ENCODE measurements around the gene SMYD3. TPM values are rescaled to one million over a fixed set of nuclear protein-coding genes. Genes with fewer than 3 reads are reported as not detected.

SMYD3 gene
- total and polyA plus RNA-seq, 12 donors = 13.5 to 78.2 (median 26.8) TPM

DNA sequence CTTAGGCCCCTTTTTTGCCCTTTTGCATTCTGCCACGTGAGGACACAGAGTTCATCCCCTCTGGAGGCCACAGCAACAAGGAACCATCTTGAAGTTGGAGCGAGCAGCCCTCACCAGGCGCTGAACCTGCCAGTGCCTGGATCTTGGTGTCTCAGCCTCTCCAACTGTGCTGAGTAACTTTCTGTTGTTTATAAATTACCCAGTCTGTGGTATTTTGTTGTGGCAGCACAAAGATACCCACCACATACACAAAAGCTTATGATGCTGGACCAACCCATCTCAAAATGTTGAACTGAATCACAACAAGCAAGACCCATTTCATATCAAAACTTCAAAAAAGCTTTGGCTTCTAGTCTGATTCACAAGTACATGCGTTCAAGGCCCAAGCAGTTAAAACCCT is 702.4 kb downstream of the SMYD3 start:
- Histone ChIP-seq H3K4me3 (no peak overlapping the region), H3K36me3 (replicated peaks in 1 of 2) (no peaks in the 10 kb centered on the region), H3K9me3 (replicated peaks in 1 of 3) (no peaks in the 10 kb centered on the region), H3K27me3 (no peaks in the 10 kb centered on the region), H3K27ac (no peak overlapping the region), H3K4me1 (replicated peaks in 1 of 2) (no peaks in the 10 kb centered on the region)
- no peak for TF ChIP-seq POLR2A (IDR thresholded peaks at IDR 0.05)
- WGBS, 4 donors = 85 to 95% (median 91%) methylated on average over 4 of the region's 4 CpGs
- intact Hi-C loops (cut with DNase I) = no loop called here
- DNase-seq = no peak

- intact Hi-C loops (cut with DNase I) = no loop called here
- TF ChIP-seq CTCF (IDR thresholded peaks at IDR 0.05) (no peak), POLR2A (IDR thresholded peaks at IDR 0.05) (no peak)
- no peak overlapping the region for H3K27ac ChIP-seq
- H3K36me3 ChIP-seq (replicated peaks in 1 of 2) = no peaks in the 10 kb centered on the region
- DNase-seq = no peak
- no peaks in the 10 kb centered on the region for H3K4me1 ChIP-seq (replicated peaks in 1 of 2)
- no peaks in the 10 kb centered on the region for H3K27me3 ChIP-seq
- 91 to 99% (median 96%) methylated on average over 4 to 5 of the region's 5 CpGs for WGBS, 4 donors
- no peaks in the 10 kb centered on the region for H3K9me3 ChIP-seq (replicated peaks in 1 of 3)
- H3K4me3 ChIP-seq = no peak overlapping the region
These were observed 703.4 kb downstream of the SMYD3 start for GRCh38 chr1:245803666-245804037.

DNA sequence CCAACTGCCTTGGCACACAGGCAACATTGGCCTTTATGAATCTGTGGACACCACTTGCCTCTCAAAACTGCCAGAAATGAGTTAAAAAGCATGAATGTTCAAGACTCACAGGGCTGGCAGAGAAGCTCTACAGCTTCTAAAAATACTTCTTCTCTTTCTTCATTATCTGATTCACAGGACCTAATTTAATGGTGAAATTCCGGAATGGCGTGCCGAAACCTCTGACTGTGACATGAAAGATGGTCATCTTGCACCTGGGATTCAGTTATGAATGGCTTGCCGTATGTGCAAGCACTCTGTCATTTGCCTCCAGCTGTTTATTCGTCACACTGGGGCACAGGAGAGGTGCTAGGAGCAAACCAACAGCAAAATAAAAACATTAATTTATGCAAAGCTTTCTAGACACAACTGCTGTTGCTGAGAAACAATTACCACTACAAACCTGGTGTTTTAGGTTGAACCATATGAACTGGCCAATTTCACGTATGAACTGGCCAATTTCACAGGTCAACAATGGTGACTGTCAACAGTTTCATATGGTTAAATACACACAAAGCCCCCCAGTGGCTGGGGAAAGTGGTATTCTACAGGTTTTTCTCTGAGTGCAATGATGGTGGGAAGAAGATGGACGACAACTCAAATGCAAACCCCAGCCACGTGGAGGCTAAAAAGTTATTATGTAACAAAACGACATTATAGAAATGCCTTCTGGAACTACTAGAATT is 704.0 kb downstream of the SMYD3 start:
- H3K36me3 ChIP-seq (replicated peaks in 1 of 2) = no peaks in the 10 kb centered on the region
- no peak overlapping the region for H3K27ac ChIP-seq
- H3K27me3 ChIP-seq = no peaks in the 10 kb centered on the region
- H3K9me3 ChIP-seq (replicated peaks in 1 of 3) = no peaks in the 10 kb centered on the region
- no peak overlapping the region for H3K4me3 ChIP-seq
- intact Hi-C loops (cut with DNase I) = no loop called here
- TF ChIP-seq CTCF (IDR thresholded peaks at IDR 0.05) (no peak), POLR2A (IDR thresholded peaks at IDR 0.05) (no peak)
- no peak for DNase-seq
- WGBS, 4 donors = 92 to 95% (median 93%) methylated on average over 9 of the region's 9 CpGs
- no peaks in the 10 kb centered on the region for H3K4me1 ChIP-seq (replicated peaks in 1 of 2)

DNA sequence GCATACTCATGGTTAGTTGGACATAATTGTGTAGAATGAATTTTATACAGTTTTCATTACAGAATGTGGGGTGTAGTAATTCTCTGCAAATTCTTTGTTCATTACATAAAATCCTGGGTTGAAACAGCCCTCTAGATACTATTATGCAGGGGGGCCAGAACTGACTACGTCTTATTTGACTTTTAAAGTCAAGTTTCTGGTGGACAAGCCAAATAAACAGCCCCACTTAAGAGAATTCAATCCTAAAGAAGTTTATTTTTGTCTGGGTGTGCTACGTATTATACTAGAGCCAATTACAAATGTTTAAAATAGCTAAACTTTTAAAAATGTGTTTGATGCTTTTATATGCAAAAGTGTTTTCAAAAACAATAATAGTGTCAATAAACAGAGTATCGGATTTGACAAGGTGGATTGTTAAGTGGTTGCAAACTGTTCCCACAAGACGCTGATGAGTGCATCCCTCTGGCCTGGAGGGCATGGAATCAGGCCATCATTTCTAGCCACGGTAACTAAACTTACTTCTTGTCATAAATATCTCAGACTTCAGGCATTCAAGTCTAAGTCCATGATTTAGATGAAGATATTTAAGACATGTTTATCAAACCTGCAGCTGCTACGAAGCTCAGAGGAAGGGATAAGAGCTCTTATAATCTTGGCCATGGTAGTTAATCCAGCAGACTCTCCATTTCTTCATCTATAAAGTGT is 706.0 kb downstream of the SMYD3 start:
- H3K27ac ChIP-seq = no peak overlapping the region
- DNase-seq = no peak
- H3K9me3 ChIP-seq (replicated peaks in 1 of 3) = no peaks in the 10 kb centered on the region
- no peaks in the 10 kb centered on the region for H3K27me3 ChIP-seq
- WGBS, 4 donors = 88 to 92% (median 91%) methylated on average over 6 of the region's 6 CpGs
- no peak overlapping the region for H3K4me3 ChIP-seq
- no peaks in the 10 kb centered on the region for H3K4me1 ChIP-seq (replicated peaks in 1 of 2)
- TF ChIP-seq CTCF (IDR thresholded peaks at IDR 0.05) = no peak
- no peak for TF ChIP-seq POLR2A (IDR thresholded peaks at IDR 0.05)
- H3K36me3 ChIP-seq (replicated peaks in 1 of 2) = no peaks in the 10 kb centered on the region
- intact Hi-C loops (cut with DNase I) = no loop called here

GRCh38 chr1:245798349-245798711 is 708.7 kb downstream of the SMYD3 start:
- intact Hi-C loops (cut with DNase I) = no loop called here
- 59 to 73% (median 65%) methylated on average over 5 of the region's 5 CpGs for WGBS, 4 donors

More at GRCh38 chr1:245798349-245798711, 708.7 kb downstream of the SMYD3 start:
- no peak for DNase-seq
- H3K4me3 ChIP-seq = no peak overlapping the region
- H3K27ac ChIP-seq = no peak overlapping the region
- no peaks in the 10 kb centered on the region for H3K27me3 ChIP-seq
- H3K36me3 ChIP-seq (replicated peaks in 1 of 2) = no peaks in the 10 kb centered on the region
- H3K9me3 ChIP-seq (replicated peaks in 1 of 3) = no peaks in the 10 kb centered on the region
- H3K4me1 ChIP-seq (replicated peaks in 1 of 2) = no peaks in the 10 kb centered on the region
- TF ChIP-seq CTCF (IDR thresholded peaks at IDR 0.05) (no peak), POLR2A (IDR thresholded peaks at IDR 0.05) (no peak)

Measured in adrenal gland (tissue), 12 donors.